NCI-H69 (cell line): Measurements from ENCODE around the gene TBC1D12.

Source experiments
- DNase-seq: peaks from one replicate; lab custom pipeline; 2025; lab: John Stamatoyannopoulos, UW

TBC1D12 gene

GRCh38 chr10:94407668-94408067 lies 5.3 kb downstream of the TBC1D12 start:
- DNase-seq = no peak

- no peak for DNase-seq
Observed at GRCh38 chr10:94409021-94409657, 6.8 kb downstream of the TBC1D12 start.

DNA sequence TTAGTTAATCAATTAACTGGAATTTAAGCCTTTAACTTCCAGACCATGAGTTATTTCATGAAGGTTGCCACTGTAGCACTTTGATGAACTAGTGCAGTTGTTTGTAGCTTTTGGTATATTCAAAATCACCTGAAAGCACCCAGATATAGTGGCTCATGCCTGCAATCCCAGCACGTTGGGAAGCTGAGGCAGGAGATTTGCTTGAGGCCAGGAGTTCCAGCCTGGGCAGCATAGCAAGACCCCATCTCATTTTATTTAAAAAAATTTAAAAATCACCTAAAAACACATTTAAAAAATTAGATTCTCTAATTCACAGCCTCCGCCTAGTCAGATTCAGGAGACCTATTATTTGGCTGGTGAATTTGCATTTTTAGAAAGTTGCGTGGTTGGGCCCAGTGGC lies 9.0 kb downstream of the TBC1D12 start:
- no peak for DNase-seq

- DNase-seq = no peak
Observed at GRCh38 chr10:94412449-94412848, 10.1 kb downstream of the TBC1D12 start.

GRCh38 chr10:94413361-94413760 lies 11.0 kb downstream of the TBC1D12 start:
- no peak for DNase-seq

DNA sequence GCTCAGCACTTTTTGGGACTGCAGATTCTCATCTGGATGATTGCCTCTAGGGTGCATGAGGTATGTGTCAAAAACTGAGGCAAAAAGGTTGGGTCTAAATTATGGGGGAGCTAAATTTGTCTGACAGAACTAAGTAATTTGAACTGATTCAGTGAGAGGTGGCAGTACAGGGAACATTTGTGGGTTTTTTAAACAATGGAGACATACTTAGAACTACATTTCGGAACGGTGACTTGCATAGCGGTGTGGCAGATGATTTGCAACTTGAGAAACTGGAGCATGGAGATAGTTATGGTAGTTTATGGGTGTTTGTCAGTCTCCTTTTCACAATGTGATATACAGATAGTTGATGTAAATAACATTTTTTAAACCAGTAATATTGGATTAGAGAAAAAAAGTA lies 14.6 kb downstream of the TBC1D12 start:
- no peak for DNase-seq

GRCh38 chr10:94417321-94417720 lies 15.0 kb downstream of the TBC1D12 start:
- no peak for DNase-seq

DNA sequence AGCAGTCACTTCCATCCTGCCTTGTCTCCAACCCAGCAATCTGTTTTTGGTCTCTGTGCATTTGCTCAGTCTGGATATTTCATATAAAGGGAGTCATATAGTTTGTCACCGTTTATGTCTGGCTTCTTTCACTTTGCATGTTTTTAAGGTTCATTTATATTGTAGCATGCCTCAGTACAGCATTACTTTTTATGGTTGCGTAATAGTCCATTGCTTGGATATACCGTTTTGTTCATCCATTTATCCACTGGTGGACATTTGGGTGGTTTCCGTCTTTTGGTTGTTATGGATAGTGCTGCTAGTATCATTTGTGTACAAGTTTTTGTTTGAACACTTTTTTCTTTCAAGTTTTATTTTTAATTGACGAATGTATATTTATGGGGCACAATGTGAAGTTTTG lies 18.2 kb downstream of the TBC1D12 start:
- DNase-seq = no peak

GRCh38 chr10:94420998-94421528 lies 18.7 kb downstream of the TBC1D12 start:
- DNase-seq = no peak

DNA sequence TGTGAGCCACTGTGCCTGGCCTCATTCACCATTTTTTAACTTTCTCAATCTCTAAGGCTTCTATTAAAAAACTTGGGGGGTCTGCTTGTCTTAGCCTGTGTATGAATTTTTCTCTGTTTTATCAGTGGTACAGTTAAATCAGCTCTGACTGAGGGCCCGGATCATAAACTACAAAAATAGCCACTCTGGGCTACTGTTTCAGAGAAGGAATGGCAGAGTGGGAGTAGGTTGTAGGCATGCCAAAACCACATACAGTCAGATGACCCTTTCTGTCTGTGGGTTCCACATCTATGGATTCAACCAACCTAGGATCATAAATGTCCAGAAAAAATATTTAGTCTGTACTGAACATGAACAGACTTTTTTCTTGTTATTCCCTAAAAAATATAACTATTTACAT lies 21.3 kb downstream of the TBC1D12 start:
- DNase-seq = no peak

DNA sequence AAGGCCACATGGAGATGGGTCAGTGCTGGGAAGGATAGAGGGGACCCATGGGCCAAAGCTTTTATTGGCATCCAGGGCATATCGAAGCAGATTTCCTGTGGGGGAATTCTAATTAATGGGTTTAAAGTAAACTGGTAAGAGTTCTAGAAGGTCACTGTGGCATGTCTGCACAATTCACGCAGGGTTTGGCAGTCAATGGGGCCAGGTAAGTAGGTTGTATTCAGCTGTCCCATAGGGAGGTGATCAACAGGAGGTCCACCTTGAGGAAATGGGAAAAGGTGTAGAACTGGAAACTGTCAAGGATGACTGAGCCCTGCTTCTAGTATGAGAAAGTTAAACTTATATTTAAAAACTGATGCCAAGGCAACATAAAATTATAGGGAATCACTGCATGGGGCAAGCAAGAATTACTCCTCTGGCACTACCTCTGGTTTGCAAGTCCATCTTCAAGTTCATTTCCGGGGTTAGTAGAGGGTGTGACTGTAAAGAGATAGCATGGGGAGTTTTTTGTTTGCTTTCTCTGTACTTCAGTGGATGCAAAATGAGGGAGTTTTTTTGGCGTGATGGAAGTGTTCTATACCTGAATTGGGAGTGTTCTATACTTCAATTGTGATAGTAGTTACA lies 22.5 kb downstream of the TBC1D12 start:
- peak; percentile 0 for DNase-seq

DNA sequence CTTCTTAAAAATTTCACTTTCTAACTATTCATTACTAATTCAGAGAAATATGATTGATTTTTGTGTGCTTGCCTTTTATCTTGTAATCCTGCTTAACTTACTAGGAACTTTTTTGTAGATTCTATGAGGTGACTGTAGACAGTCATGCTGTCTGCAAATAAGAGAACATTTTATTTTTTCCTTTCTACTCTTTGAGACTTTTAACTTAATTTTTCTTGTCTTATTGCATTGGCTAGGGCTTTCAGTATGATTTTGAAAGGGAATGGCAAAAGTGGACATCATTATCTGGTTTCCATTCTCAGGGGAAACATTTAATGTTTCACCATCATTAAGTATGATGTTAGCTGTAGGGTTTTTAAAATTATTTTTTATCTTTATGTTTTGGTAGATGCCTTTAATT lies 23.6 kb downstream of the TBC1D12 start:
- no peak for DNase-seq

DNA sequence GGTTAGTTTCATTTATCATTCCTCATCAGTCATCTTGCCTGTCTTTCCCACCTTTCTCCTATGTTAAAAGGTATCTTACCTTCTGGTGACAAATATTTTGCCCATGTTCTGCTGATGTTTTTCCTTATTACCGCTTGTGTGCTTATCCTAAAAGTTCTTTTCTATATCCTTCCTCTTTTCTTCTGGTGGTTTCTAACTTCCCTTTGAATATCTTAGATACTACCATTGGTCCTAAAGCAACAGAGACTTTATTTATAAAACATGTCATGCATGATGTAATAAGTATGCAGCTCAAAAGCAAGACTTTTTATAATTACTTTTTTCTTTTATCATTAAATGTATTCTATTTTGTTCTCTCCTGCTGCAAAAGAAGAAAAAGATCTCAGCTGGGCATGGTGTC lies 24.8 kb downstream of the TBC1D12 start:
- DNase-seq = no peak

DNA sequence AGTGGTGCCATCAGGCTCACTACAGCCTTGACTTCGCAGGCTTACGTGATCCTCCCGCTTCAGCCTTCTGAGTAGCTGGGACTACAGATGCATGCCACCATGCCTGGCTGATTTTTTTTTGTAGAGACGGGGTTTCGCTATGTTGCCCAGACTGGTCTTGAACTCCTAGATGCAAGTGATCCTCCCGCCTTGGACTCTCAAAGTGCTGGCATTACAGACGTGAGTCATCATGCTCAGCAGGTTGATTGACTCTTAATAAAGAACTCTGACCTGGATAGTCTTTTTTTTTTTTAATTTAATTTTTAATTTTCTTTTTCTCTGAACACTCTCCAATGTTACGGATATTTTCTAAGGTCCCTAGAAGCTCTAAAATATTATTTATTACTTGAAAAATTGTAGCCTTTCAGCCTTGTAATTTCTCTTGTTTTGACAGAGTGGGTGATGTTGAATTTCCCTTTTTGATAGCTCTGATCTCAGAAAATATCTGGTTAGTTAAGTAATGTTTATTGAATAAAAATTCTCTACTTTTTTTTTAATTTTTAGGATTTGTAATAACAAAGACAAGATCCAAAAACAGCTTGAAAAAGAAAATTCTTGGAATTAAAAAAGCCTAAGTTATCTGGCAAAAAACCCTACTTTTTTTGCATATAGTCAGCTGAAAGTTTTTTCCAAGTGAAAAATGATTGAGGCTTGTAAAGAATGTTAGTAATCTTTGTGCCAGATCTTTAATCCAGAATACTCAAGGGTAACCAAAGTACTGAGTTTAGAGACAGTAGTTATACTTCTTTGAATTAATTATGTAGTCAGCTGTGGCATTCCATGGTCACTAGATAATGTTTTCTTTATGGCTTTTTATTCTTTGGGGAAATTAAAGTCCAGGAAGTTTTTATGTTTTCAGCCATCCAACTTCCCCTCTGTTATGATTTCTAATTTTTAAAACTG lies 26.7 kb downstream of the TBC1D12 start:
- no peak for DNase-seq

DNA sequence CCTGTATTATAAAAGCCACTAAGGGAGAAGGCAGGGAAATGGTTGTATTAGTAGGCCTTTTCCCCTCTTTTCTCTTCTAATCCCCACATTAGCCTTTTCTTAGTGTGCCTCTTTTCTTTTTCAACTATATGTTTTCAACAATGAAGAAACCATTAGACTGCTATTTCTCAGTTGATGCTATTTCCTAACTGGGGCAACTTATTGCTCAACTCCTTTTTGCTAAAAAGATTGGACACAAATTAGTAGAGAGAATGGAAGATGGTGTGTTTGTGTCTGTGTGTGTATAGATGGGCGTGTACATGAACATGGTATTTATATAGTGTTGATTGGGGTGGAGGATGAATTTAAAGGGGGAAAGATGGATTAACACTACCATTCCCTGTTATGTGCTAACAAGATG lies 28.4 kb downstream of the TBC1D12 start:
- no peak for DNase-seq

DNA sequence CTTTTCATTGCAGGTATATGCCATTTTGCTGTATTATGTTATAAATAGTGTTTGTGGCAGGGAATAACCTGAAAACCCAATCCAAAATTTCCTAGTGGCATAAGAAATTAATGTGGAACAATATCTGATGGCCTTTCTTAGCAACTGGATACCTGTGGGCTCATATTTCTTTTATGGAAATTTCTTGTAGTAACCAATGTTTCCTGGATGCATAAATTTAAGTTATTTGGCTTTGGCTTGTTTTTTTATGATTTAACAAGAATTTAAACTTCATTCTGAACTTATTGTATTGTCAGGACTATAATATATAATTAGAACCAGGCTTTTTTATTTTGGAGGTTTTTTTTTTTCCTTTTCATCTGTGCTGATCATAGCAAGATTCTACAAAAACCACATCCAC lies 30.1 kb downstream of the TBC1D12 start:
- DNase-seq = no peak

DNA sequence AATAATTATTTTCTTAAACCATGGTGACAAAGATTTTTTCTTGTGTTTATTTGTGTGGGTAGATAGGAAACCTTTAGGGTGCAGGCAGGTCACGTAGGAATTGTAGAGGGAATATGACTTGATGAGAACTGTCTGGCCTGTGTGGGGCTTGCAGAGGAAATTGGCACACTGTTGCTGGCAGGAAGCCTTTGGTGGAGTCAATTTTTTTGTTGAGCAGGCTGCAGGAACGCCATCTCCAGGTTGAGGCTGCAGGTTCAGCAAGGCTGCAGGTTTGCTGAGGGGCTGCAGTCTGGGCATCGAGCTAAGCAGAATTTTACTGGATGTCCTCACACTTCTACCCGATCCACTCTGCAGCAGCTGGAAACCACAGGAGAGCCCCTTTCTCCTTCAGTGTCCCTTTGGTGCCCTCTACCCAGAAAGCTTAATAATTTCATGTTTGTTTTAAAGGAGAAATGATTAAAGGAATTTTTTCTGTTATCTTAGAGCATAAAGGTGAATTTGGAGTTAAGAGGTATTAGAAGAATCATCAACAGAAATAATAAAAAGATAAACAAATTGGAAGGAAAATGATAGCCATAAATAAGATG lies 37.0 kb downstream of the TBC1D12 start:
- peak; percentile 4 for DNase-seq

GRCh38 chr10:94440096-94440495 lies 37.8 kb downstream of the TBC1D12 start:
- no peak for DNase-seq

- DNase-seq = no peak
Observed at GRCh38 chr10:94443047-94443446, 40.7 kb downstream of the TBC1D12 start.

DNA sequence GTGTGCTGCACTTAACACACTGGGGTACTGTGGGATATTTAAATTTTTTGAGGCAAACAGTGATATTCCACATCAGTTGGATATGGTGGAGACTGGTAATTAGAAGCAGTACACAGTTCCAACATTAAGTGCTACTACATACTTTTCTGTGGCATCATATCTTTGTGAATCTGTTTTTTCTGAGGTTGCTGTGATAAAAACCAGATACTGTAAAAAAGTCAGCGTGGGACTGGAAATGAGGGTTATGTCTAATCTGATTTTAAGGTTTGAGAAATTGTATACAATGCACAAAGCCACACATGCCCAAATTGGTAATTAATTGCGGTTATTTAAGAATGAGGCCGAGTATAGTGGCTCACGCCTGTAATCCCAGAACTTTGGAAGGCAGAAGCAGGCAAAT lies 41.2 kb downstream of the TBC1D12 start:
- DNase-seq = no peak

DNA sequence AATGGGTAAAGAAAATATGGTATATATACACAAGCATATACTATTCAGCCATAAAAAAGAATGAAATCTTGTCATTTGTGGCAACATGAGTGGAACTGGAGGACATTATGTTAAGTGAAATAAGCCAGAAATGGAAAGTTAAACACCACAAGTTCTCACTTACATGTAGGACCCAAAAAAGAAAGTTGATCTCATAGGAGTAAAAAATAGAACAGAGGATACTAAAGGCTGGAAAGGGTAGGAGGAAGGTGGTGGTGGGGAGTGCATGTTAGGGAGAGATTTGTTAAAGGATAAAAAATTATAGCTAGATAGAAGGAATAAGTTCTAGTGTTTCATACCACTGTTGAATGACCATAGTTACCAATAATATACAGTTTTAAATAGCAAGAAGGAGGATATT lies 48.4 kb downstream of the TBC1D12 start:
- no peak for DNase-seq

- DNase-seq = no peak
Observed at GRCh38 chr10:94451883-94452519, 49.7 kb downstream of the TBC1D12 start.
